HG02973 (cell line): Measurements from ENCODE around the gene FRMD4A.

Source experiments
- ATAC-seq: cut with Tn5 transposase; IDR thresholded peaks from one replicate; pipeline ENCODE4 v1.9.1; 2021; ENCODE audit warnings: moderate library complexity; ENCODE audit not compliant: unreplicated experiment

The FRMD4A gene

DNA sequence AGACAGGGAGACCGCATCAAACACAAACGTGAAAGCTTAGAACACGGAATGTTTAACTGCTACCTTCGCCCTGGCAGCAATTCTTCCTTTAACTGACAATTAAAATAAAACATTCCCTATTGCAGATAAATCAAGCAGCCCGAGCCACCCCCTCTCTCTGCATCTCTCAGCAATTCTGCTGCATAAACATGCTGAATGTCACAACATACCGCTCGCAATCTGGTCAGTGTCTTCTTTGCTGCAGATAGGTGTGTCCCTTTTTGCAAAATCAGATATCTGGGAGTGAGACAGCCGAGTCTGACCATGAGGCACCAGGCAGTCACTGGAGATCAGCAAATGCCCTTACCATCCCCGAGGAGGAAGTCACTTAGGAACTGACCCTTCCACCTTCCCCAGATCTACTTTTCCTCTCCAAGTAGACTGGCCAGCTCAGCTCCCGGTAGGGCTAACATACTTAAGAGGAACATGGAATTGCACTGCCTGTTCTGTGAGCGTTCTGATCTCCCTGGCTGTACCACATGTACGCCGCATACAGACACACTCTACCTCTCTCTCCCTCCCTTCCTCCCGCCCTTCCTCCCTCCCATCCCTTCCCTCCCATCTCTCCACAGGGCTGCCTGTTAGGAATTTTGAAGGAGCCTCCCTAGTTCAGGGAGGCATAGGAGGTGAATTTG, at the start of gene FRMD4A:
TSS of gene FRMD4A (minus strand) at position 537 of the 674 bp plus-strand sequence.
- no peak for ATAC-seq

- no peak for ATAC-seq
Measured at GRCh38 chr10:14379556-14380280, 49.0 kb upstream of the FRMD4A start.

DNA sequence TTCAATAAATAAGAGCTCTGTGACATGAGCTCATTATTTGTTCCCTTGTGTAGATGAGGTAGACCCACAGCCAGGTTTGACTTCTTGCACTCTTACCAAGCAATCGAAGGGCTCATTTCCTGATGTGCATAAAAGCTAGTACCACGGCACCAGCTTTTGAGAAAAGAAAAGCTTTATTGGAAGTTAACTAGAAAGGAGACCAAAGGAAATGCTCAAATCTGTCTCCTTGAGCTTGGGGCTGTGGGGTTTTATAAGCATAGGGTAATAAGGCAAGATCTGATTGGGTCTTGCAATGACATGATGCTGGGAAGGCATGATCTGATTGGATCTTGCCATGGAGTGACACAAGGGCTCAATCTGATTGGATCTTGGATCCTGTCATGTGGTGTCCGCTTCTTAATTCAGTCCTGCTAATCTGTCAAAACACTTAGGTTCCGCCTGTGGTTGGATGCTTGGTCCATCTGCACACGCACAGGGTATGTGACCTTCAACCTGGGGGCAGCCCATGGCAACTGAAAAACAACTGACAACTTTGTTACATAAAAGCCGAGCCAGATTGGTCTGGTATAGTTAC, 47.8 kb upstream of the FRMD4A start:
- no peak for ATAC-seq

GRCh38 chr10:14377591-14378175, 47.0 kb upstream of the FRMD4A start:
- ATAC-seq: no peak

DNA sequence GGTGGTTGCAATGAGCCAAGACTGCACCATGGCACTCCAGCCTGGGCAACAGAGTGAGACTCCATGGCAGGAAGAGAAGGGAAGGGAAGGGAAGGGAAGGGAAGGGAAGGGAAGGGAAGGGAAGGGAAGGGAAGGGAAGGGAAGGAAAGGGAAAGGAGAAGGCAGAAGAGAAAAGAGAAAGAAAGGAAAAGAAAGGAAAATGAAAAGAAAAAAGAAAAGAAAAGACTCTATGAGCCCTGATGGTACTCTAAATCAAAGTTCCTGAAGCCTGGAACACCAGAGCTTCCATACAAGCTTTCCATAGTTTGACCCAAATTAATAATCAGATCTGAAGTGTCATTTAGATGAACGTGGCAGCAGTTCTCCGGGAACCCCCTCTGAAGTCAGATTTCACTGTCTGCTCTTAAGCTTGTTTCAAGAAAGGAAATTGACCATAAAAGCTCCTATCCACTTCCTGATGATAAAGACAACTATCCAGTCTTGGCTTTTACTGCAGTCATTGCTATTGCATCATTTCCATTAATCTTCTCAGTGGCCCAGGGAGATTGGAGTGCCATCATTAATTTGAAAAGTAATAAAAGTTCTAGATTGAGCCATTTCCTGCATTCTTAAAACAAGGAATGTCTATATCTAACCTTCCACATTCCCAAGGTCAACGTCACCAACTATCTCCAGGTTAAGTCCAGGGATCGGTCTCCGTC, 44.2 kb upstream of the FRMD4A start:
- no peak for ATAC-seq

DNA sequence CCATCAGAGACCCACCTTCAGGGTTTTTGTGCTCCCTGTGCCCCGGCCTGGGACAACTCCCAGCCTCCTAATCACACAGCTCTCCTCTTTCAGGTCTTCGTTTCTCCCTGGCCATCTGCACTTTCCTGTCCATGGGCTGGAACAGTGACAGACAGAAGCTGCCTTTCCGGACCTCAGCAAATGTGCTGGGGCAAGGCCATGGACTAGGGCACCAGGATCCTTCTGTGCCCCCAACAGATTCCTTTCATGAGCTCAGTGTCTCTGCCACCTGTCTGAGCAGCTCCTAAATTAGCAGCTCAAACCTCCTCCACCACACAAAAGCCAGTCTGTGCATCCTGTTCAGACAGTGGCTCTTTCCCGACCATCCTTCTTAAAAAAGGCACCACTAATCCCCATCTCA, 41.9 kb upstream of the FRMD4A start:
- ATAC-seq: no peak

DNA sequence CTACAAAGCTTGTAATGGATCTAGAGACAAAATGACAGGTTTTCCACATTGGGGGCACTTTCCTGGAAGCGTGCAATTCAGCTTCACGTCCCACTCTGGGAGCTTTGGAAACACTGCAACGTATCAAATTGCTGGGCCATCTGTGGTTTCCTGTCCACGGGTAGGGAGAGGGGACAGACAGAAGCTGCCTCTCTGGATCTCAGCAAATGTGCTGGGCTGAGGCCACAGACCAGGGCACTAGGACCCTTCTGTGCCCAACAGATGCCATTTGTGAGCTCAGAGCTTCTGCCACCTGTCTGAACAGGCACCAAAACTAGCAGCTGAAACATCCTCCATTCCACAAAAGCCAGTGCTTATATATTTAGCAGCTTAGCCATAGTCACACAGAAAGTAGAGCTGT, 40.9 kb upstream of the FRMD4A start:
- no peak for ATAC-seq

DNA sequence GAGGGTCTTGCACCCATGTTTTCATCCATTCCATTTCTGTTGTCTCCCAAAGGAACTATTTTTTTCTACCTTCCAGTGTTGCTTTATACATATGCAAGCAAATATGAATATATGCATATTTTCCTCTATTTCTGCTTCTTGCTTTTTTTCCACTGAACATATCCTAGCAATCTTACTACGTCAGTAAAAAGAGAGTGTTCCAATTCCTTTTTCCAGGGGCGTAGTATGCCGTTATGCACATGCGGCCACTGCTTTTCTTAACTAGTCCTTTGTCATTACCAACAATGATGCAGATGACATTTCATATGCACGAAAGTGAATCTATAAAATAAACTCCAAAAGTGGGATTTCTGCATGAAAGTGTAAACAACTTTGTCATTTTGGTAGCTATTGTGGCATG, 40.2 kb upstream of the FRMD4A start:
- ATAC-seq: no peak

- ATAC-seq: no peak
Measured at GRCh38 chr10:14369906-14370305, 39.2 kb upstream of the FRMD4A start.

DNA sequence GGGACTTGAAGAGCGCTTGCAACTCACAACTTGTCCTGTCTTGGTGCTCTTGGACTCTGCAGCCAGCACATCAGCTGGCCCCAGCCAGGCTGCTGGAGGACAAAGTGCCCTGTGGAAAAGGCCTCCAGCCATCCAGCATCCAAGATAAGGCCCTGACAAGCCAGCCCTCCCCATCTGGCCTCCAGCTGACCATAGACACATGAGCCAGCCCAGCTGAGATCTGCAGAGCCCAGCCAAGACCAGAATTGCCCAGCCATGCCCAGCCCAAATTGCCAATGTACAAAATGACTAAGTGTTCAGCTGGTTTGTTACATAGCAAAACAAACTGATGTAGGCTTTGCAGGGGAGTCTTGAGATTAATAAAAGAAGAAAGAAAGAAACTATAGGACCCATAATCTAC, 36.0 kb upstream of the FRMD4A start:
- ATAC-seq: no peak

GRCh38 chr10:14365266-14365665, 34.5 kb upstream of the FRMD4A start:
- no peak for ATAC-seq

DNA sequence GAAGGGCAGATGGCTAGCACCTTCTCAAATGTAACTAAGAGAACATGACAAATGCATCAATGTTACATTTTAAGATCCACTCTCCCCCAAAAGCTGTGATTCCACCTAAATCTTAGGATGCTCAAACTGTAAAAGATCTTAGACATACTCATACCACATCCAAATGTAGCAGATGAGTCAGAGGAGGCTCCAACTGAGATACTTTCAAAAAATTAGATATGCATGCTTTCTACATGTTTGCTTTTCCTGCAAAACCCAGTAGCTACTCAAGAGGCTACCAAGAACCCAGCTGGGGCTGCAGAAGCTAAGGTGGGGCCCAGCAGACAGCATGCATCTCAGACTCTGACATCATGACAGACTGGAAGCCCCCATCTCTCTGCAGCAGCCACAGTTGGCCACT, 31.4 kb upstream of the FRMD4A start:
- no peak for ATAC-seq

- no peak for ATAC-seq
Measured at GRCh38 chr10:14360961-14361360, 30.2 kb upstream of the FRMD4A start.

DNA sequence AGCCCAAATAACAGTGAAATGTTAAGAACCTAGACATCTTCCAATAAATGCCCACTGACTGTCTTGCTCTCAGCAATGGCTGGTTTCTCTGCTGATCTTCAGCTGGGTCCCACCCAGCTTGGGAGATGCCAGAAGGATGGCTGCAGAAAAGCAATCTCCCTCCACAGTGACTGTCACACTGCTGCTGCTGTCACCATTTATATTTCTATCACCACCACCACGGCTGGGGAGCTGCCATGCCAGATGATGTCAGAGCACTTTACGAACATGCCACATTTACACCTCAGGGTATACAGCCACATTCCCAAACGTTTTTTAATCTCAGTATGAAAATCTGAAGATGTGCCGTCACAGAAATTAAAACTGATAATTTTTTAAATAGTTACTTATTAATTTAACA, 29.8 kb upstream of the FRMD4A start:
- no peak for ATAC-seq

DNA sequence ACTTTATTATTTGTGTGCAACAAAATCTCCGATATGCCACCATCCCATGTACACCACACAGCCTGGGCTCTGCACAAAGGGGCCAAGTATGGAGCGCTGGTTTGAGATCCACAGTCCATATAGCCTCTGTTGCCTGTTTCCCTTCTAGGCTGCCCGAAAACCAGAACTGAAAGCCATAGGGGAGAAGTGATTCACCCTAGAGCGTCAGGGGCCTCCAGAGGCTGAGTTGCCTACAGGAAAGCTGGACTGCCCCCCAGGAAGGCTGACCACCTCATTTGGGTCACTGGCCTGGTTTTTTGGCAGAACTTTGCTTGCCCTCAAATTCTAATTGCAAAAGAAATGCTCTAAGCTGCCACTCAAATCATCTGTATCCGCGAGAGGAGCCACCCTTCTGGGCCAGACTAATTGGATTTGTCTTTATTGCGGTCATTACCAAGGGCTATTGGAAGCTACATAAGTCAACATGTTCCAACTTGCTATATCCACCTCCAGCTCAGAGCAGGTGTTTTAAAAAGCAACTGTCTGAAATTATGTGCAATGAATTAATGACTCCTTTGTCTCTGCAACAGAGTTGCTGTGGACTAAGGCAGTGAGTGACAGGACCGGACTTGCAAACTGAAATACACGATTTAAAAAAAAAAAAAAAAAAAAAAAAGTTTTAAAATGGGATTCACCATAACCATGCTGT, 28.3 kb upstream of the FRMD4A start:
- no peak for ATAC-seq

DNA sequence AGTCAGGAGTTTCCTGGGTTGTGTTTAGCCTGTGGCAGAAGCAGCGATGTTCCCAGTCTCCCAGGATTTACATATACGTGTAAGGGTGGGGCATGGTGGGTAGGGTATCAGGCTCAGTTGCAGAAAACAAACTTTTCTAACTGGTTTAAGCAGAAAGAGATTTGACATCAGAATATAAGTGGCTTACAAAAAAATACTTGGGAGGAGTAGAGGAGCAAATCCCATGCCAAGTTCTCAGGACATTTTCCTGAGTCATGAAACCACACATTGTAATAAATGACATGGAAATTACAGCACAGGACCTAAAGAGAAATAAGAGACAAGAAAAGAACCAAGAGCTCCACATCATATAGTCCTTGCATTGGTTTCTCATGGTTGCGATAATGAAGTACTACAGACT, 26.2 kb upstream of the FRMD4A start:
- no peak for ATAC-seq

GRCh38 chr10:14355750-14356149, 25.0 kb upstream of the FRMD4A start:
- ATAC-seq: no peak

GRCh38 chr10:14353291-14353913, 22.7 kb upstream of the FRMD4A start:
- ATAC-seq: no peak

DNA sequence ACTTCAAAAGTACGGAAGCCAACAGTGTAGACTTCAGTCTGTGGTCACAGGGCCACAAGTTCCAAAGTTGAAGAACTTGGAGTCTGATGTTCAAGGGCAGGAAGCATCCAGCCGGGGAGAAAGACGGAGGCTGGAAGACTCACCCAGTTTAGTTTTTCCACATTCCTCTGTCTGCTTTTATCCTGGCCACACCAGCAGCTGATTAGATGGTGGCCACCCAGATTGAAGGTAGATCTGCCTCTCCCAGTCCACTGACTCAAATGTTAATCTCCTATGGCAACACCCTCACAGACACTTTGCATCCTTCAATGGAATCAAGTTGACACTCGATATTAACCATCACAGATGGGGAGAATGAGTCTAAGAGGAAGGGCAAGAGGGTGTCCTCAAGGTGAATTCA, 19.3 kb upstream of the FRMD4A start:
- ATAC-seq: no peak

- ATAC-seq: no peak
Measured at GRCh38 chr10:14349081-14349480, 18.4 kb upstream of the FRMD4A start.
